Hepatocyte (in vitro differentiated cells): ENCODE results near the gene SPACA4. TPM values are rescaled to one million over a fixed set of nuclear protein-coding genes. Genes with fewer than 3 reads are reported as not detected.

Experiments
- DNase-seq: peaks from one replicate; pipeline ENCODE4 v3.0.0-alpha.2; 2016; ENCODE audit warnings: low spot score
- H2AFZ ChIP-seq: fragments of 200-600 bp; sonication (generic); 2 replicates; pipeline ENCODE4 v1.6.0; 2016; ENCODE audit warnings: antibody characterized with exemption, mild to moderate bottlenecking
- H3K27ac ChIP-seq: fragments of 200-600 bp; sonication (generic); 2 replicates; pipeline ENCODE4 v1.5.1; 2016; ENCODE audit warnings: mild to moderate bottlenecking
- H3K27me3 ChIP-seq: fragments of 200-600 bp; sonication (generic); 2 replicates; pipeline ENCODE4 v1.6.1; 2016
- H3K36me3 ChIP-seq: fragments of 200-600 bp; sonication (generic); replicated peaks from 2 replicates; pipeline ENCODE4 v1.5.1; 2016; ENCODE audit warnings: low read depth; ENCODE audit not compliant: insufficient read depth
- H3K4me1 ChIP-seq: fragments of 200-600 bp; sonication (generic); 2 replicates; pipeline ENCODE4 v1.5.1; 2016; ENCODE audit warnings: mild to moderate bottlenecking, moderate library complexity; ENCODE audit not compliant: insufficient read depth
- H3K4me2 ChIP-seq: fragments of 200-600 bp; sonication (generic); 2 replicates; pipeline ENCODE4 v1.6.0; 2016
- H3K4me3 ChIP-seq: fragments of 200-600 bp; sonication (generic); 2 replicates; pipeline ENCODE4 v1.5.1; 2016; ENCODE audit warnings: mild to moderate bottlenecking
- H3K79me2 ChIP-seq: fragments of 200-600 bp; sonication (generic); 2 replicates; pipeline ENCODE4 v1.6.0; 2017; ENCODE audit warnings: mild to moderate bottlenecking
- H3K9me2 ChIP-seq: fragments of 200-600 bp; sonication (generic); replicated peaks from 2 replicates; pipeline ENCODE4 v1.6.0; 2017; ENCODE audit warnings: mild to moderate bottlenecking; ENCODE audit not compliant: insufficient read depth
- H3K9me3 ChIP-seq: fragments of 200-600 bp; sonication (generic); 2 replicates; pipeline ENCODE4 v1.5.1; 2016; ENCODE audit warnings: low read depth, mild to moderate bottlenecking
- H4K20me1 ChIP-seq: fragments of 200-600 bp; sonication (generic); 2 replicates; pipeline ENCODE4 v1.6.0; 2016; ENCODE audit warnings: mild to moderate bottlenecking; ENCODE audit not compliant: insufficient read depth, poor library complexity, severe bottlenecking
- CTCF ChIP-seq: fragments of 200-600 bp; sonication (generic); IDR thresholded peaks from 2 replicates; pipeline ENCODE4 v1.5.1; 2016; ENCODE audit warnings: antibody characterized with exemption, mild to moderate bottlenecking; ENCODE audit not compliant: poor library complexity
- EZH2 ChIP-seq: fragments of 200-600 bp; sonication (generic); IDR thresholded peaks from 2 replicates; pipeline ENCODE4 v1.6.1; 2016; ENCODE audit warnings: antibody characterized with exemption, mild to moderate bottlenecking, borderline replicate concordance
- EZH2phosphoT487 ChIP-seq: fragments of 200-600 bp; sonication (generic); IDR thresholded peaks from one replicate; pipeline ENCODE4 v1.6.1; 2018; ENCODE audit warnings: antibody characterized with exemption, mild to moderate bottlenecking, low read depth, moderate library complexity; ENCODE audit not compliant: unreplicated experiment, severe bottlenecking
- WGBS: methylation state at CpG from one replicate; pipeline ENCODE4 v1.1.6; 2016; ENCODE audit warnings: low lambda C conversion rate; ENCODE audit errors: missing lambda C conversion rate; 5-methylcytosine and 5-hydroxymethylcytosine counted together
- polyA plus RNA-seq: library from polyadenylated mRNA; unstranded; fragments of >200 nt; fragmentation: Nextera tagmentation; extraction: Ambion mirVana; gene quantifications from 2 replicates; pipeline ENCODE4 v1.2.1, GENCODE V29; 2016
- total RNA-seq: library from RNA; depleted of rRNA; stranded (reverse); fragments of >200 nt; gene quantifications from 2 replicates; pipeline ENCODE4 v1.2.3, GENCODE V29; 2014

Gene SPACA4
- total and polyA plus RNA-seq, 2 experiments from 2014 or later: 0.30 TPM; not detected in 1

GRCh38 chr19:48608798-48609263 is 2.3 kb downstream of the SPACA4 start:
- H3K4me1 ChIP-seq: peaks cover 4% of the 10 kb centered on the region
- no peaks in the 10 kb centered on the region for H3K9me3 ChIP-seq
- H4K20me1 ChIP-seq: no peaks in the 10 kb centered on the region
- TF ChIP-seq EZH2phosphoT487 (no peak), CTCF (peak; percentile 38)
- H3K27ac ChIP-seq: no peak overlapping the region
- no peaks in the 10 kb centered on the region for H3K9me2 ChIP-seq
- no peak overlapping the region for H2AFZ ChIP-seq
- no peaks in the 10 kb centered on the region for H3K27me3 ChIP-seq
- H3K36me3 ChIP-seq: no peaks in the 10 kb centered on the region
- WGBS: 50% methylated on average over 9 of the region's 9 CpGs
- no peak for DNase-seq
- peaks cover 5% of the 10 kb centered on the region for H3K79me2 ChIP-seq
- no peak overlapping the region for H3K4me2 ChIP-seq
- no peak overlapping the region for H3K4me3 ChIP-seq

GRCh38 chr19:48609571-48610108 is 3.1 kb downstream of the SPACA4 start:
- Histone ChIP-seq H2AFZ (no peak overlapping the region), H4K20me1 (no peaks in the 10 kb centered on the region), H3K4me1 (peaks cover 5% of the 10 kb centered on the region), H3K4me2 (no peak overlapping the region), H3K9me3 (no peaks in the 10 kb centered on the region), H3K9me2 (no peaks in the 10 kb centered on the region), H3K79me2 (peaks cover 7% of the 10 kb centered on the region), H3K4me3 (no peak overlapping the region), H3K27me3 (no peaks in the 10 kb centered on the region), H3K36me3 (no peaks in the 10 kb centered on the region), H3K27ac (no peak overlapping the region)
- no peak for TF ChIP-seq CTCF
- no peak for TF ChIP-seq EZH2phosphoT487
- no peak for TF ChIP-seq EZH2
- WGBS: 97% methylated on average over 20 of the region's 20 CpGs
- no peak for DNase-seq

- Histone ChIP-seq H3K4me3 (no peak overlapping the region), H4K20me1 (peaks cover 17% of the 10 kb centered on the region), H3K9me3 (no peaks in the 10 kb centered on the region), H3K4me1 (peaks cover 17% of the 10 kb centered on the region), H3K4me2 (no peak overlapping the region), H2AFZ (no peak overlapping the region), H3K79me2 (peaks cover 19% of the 10 kb centered on the region), H3K9me2 (no peaks in the 10 kb centered on the region), H3K36me3 (no peaks in the 10 kb centered on the region), H3K27ac (no peak overlapping the region), H3K27me3 (no peaks in the 10 kb centered on the region)
- TF ChIP-seq EZH2phosphoT487 (no peak), EZH2 (no peak), CTCF (no peak)
- DNase-seq: no peak
- WGBS: 97% methylated on average over 14 of the region's 14 CpGs
Observed at GRCh38 chr19:48611872-48612271, 5.3 kb downstream of the SPACA4 start.
